GM18520 (cell line): Measurements from ENCODE around the gene ZNF627.
"Not testable (repeated sequence)": the region's sequence is repeated elsewhere in the genome, so short reads cannot be mapped to it uniquely, and the experiment has no call there.

Experiments
- ATAC-seq: cut with Tn5 transposase; IDR thresholded peaks from one replicate; pipeline ENCODE4 v1.9.1; 2021; ENCODE audit not compliant: unreplicated experiment

Gene ZNF627

GRCh38 chr19:11574689-11575088 is 22.6 kb upstream of the ZNF627 start:
- ATAC-seq, result peak; percentile 34

DNA sequence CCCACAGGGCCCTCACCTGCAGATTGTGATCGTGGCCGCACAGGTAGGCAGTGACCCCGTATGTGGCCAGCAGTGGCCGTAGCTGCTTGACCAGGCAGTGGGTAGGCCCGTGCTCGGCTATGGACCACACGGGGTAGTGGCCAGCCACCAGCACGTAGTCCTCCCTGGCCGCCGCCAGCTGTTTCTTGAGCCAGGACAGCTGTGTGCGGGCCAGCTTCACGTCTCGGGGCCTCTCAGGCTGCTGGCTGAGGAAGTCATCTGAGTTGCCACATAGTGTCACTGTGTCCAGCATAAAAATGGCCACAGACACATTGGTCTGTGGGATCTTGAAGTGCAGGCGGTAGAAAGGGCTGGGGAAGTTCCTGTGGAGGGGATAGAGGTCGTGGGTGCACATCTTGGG is 21.1 kb upstream of the ZNF627 start:
- no peak for ATAC-seq

GRCh38 chr19:11577451-11578257 is 19.6 kb upstream of the ZNF627 start, which contains the start of gene ACP5:
Gene ACP5, minus strand, starts transcription at chr19:11577645. Its CDS starts 328 bp downstream, at chr19:11577317.
- ATAC-seq, result no peak

DNA sequence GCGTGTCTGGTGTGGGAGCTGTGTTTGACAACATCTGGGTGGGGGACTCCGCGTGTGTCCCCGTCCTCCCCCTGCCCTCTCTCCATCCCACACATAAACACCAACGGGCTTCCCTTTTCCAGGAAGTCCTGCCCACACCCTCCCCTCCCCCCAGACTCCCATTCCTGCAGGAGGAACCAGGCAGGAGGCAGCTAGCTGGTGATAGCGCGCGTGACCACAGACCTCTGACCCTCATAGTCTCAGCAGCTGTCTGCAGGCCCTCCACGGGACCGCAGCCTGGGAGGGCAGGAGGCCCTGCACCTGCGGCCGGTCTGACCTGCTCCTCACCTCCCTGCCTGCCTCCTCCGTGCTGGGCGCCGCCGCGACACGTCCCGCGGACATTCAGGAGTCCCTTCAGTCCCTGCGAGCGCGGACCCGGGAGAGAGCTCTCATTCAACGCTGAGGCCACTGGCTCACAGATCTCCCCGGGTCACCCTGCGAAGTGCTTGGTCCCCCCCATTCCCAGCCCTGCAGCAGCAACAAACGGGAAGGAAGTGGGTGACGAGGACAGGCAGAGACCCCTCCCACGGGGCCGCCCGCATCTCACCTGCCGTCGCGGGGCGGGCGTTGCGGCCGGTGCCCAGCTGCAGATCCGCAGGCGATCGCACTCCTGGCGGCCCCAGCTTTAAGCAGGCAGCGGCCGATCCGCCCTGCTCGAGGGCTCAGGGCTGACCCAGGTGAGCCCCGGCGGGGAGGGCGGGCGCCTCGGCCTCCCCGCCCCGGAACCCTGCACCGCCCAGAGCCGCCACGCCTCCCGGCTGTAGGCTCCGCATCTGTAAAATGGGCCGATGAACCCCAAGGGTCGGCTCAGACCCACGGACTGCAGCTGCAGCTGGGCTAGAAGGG is 18.8 kb upstream of the ZNF627 start:
- no peak for ATAC-seq

DNA sequence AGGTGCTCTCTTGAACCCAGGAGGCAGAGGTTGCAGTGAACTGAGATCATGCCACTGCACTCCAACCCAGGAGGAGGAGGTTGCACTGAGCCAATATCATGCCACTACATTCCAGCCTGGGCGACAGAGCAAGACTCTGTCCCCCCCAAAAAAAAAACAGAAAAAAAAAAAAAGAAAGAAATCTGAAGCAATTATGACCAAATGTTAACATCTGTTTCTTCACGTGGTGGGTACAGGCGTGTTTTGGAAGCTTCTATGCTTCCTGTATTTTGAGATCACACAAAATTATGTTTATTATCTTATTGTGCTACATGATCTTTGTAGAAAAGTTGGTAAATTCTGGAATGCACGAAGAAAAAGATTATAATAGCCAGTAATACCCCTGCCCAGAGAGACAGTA is 17.2 kb upstream of the ZNF627 start:
- no peak for ATAC-seq

GRCh38 chr19:11581740-11582139 is 15.5 kb upstream of the ZNF627 start:
- peak; percentile 72 for ATAC-seq

DNA sequence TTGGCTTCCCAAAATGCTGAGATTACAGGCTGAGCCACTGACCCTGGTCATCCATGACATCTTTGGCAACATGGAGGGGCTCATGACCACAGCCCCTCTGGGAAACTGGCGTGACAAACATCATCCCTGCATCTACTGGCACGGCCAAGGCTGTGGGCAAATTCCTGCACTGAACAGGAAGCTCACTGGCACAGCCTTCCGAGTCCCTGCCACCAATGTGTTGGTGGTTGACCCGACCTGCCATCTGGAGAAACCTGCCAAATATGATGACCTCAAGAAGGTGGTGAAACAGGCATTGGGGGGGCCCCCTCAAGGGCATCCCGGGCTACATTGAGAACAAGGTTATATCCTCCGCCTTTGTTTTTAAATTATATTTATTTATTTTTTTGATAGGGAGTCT is 11.0 kb upstream of the ZNF627 start:
- ATAC-seq, result no peak

GRCh38 chr19:11587302-11587974 is 9.8 kb upstream of the ZNF627 start:
- ATAC-seq, result no peak

GRCh38 chr19:11587975-11588631 is 9.2 kb upstream of the ZNF627 start:
- ATAC-seq, result no peak

DNA sequence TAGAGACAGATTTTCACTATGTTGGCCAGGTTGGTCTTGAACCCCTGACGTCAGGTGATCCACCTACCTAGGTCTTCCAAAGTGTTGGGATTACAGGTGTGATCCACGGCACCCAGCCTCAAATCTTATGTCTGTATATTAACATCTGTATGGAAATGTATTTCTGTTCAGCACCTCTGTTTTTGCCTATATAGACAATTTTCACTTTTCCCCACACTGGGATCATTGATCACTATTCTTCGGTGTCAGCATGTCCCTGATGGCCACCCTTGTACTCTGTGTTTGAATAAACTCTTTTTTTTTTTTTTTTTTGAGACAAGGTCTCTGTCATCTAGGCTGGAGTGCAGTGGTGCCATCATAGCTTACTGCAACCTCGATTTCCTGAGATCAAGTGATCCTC is 3.2 kb upstream of the ZNF627 start:
- no peak for ATAC-seq

DNA sequence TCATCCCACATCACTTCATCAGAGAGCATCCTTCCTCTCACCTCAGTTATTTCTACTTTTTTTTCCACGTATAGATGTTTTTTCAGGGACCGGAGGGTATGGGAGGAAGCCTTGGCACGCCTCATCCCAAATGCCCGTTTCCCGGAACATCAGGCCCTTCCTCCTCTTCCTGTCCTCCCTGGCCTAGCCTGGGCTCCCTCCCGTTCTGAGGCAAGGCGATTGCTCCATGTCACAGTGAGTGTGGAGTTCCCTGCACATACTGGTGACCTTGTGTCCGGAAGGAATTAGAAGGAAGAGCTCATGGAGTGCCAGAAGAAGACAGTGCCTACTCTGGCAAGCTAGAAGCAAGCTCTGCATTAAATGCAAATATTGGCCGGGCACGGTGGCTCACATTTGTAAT is 1.1 kb upstream of the ZNF627 start:
- ATAC-seq, result no peak

GRCh38 chr19:11598103-11598483 is 810 bp downstream of the ZNF627 start:
- no peak for ATAC-seq

- ATAC-seq, result no peak
These were observed 1.5 kb downstream of the ZNF627 start for GRCh38 chr19:11598746-11599145.

DNA sequence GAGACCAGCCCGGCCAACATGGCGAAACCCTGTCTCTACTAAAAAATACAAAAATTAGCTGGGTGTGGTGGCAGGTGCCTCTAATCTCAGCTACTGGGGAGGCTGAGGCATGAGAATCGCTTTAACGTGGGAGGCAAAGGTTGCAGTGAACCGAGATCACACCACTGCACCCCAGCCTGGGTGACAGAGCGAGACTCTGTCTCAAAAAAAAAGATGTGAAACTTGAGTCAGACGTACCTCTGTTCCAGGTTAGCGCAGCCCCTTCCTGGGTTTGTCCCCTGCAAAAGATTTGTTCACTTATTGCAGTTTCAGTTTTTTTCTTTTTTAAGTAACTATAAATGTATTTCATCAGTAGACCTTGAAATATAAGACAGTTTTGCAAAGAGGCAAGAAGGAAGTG is 2.4 kb downstream of the ZNF627 start:
- not testable (repeated sequence) for ATAC-seq

- ATAC-seq, result no peak
These were observed 9.2 kb downstream of the ZNF627 start for GRCh38 chr19:11606484-11606883.

DNA sequence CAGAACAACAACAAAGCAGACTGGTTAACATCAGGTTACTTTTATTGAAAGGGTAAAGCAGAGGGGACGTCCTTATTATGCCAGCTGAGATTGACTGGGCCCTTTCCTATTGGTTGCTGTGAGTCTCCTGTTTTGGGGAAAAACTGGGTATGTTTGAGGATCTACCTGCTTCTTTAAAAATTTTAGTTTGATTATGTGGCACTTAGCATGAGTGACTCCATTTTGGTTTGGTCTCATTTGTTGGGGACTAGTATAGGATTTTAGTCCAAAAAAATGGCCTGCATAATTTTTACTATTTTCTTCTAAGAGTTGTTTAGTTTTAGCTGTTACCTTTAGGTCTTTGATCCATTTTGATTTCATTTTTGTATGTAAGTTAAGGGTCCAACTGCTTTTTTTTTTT is 14.4 kb downstream of the ZNF627 start:
- ATAC-seq, result no peak

DNA sequence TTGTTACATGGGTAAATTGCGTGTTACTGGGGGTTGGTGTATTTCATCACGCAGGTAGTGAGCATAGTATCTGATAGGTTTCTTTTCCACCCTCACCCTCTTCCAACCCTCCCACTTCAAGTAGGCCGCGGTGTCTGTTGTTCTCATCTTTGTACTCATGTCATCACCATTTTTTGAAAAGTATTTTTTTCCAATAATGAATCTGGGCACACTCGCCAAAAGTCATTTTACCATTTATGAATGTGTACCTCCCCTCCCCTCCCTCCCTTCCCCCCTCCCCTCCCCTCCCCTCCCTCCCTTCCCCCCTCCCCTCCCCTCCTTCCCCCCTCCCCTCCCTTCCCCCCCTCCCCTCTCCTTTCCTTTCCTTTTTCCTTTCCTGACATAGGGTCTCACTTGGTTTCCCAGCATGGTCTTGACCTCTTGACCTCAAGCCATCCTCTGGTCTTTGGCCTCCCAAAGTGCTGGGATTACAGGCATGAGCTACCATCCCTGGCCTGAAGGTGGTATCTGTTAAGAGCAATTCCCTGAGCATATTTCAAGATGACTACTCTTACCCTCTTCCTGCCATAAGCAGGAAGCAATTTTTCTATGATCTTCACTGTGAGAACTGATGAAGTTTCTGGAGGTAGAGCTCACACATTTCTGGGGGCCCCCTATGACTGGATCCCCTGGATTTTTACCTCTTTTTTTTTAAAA is 15.7 kb downstream of the ZNF627 start:
- no peak for ATAC-seq

- ATAC-seq, result no peak
These were observed 20.1 kb downstream of the ZNF627 start for GRCh38 chr19:11617180-11618062.

DNA sequence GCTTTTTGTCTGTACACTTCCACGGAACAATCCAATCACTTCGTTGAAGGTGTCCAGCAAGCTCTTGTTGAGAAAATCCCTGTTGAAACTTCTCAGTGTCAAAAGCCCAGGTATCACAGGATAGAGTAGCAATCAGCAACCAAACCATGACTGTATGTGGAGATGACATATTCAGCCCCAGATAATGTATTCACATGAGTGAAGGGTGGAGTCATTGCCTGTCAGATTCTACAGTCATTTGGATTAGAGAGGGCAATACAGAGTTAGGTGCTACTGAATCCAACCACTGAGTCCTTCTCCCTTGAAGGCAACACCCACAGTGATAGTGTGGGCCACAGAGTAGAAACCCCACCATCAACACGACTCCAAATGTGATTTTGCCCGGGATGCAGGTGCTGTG is 23.3 kb downstream of the ZNF627 start:
- no peak for ATAC-seq
